HG03469 (cell line): Measurements from ENCODE around the gene SLC7A6OS.
"Not testable (repeated sequence)": the region's sequence is repeated elsewhere in the genome, so short reads cannot be mapped to it uniquely, and the experiment has no call there.

Source experiments
- ATAC-seq: cut with Tn5 transposase; IDR thresholded peaks from one replicate; pipeline ENCODE4 v1.9.1; 2021; ENCODE audit warnings: mild to moderate bottlenecking, moderate library complexity, moderate number of reproducible peaks; ENCODE audit not compliant: unreplicated experiment

SLC7A6OS gene

GRCh38 chr16:68299571-68300453, 10.9 kb downstream of the SLC7A6OS start:
- no peak for ATAC-seq

GRCh38 chr16:68298907-68299561, 11.7 kb downstream of the SLC7A6OS start:
- ATAC-seq, result no peak

GRCh38 chr16:68298312-68298711, 12.4 kb downstream of the SLC7A6OS start:
- no peak for ATAC-seq

GRCh38 chr16:68297908-68298307, 12.8 kb downstream of the SLC7A6OS start:
- no peak for ATAC-seq

GRCh38 chr16:68296693-68297092, 14.1 kb downstream of the SLC7A6OS start:
- no peak for ATAC-seq

- ATAC-seq, result no peak
Measured at GRCh38 chr16:68296291-68296690, 14.5 kb downstream of the SLC7A6OS start.

- no peak for ATAC-seq
Measured at GRCh38 chr16:68292425-68292824, 18.3 kb downstream of the SLC7A6OS start.

GRCh38 chr16:68291227-68291626, 19.5 kb downstream of the SLC7A6OS start:
- ATAC-seq, result no peak

GRCh38 chr16:68290450-68290849, 20.3 kb downstream of the SLC7A6OS start:
- ATAC-seq, result no peak

GRCh38 chr16:68289621-68290329, 21.0 kb downstream of the SLC7A6OS start:
- ATAC-seq, result peak; percentile 57

GRCh38 chr16:68289202-68289601, 21.5 kb downstream of the SLC7A6OS start:
- no peak for ATAC-seq

GRCh38 chr16:68288796-68289195, 21.9 kb downstream of the SLC7A6OS start:
- not testable (repeated sequence) for ATAC-seq

GRCh38 chr16:68288252-68288650, 22.5 kb downstream of the SLC7A6OS start:
- ATAC-seq, result no peak

GRCh38 chr16:68287276-68288251, 23.2 kb downstream of the SLC7A6OS start:
- ATAC-seq, result no peak

GRCh38 chr16:68286153-68287074, 24.3 kb downstream of the SLC7A6OS start:
- no peak for ATAC-seq

- ATAC-seq, result no peak
Measured at GRCh38 chr16:68285683-68286082, 25.1 kb downstream of the SLC7A6OS start.

- ATAC-seq, result no peak
Measured at GRCh38 chr16:68284847-68285246, 25.9 kb downstream of the SLC7A6OS start.

- ATAC-seq, result no peak
Measured at GRCh38 chr16:68283801-68284598, 26.7 kb downstream of the SLC7A6OS start.
